T-helper 2 cell treated with Interferon-gamma antibody and Interleukin-4, amounts not matched to agents 5 μg/mL and 100 μg/mL, for 36 hours (primary cell): ENCODE results near the gene EME1.
A peak's percentile ranks its signal among the peaks of the same experiment; 100 is the strongest.
"Not testable (repeated sequence)": the region's sequence is repeated elsewhere in the genome, so short reads cannot be mapped to it uniquely, and the experiment has no call there.

Experiments used
- DNase-seq: peaks from one replicate; pipeline ENCODE4 v3.0.0; 2021; ENCODE audit warnings: low spot score
- H3K27ac Mint-ChIP-seq: one replicate; pipeline ENCODE4 v1.8.0; 2021; ENCODE audit warnings: mild to moderate bottlenecking, mixed read lengths
- H3K27me3 Mint-ChIP-seq: one replicate; pipeline ENCODE4 v1.8.0; 2021; ENCODE audit warnings: low read depth, mixed read lengths
- H3K36me3 Mint-ChIP-seq: one replicate; pipeline ENCODE4 v1.8.0; 2021; ENCODE audit warnings: low read depth, mixed read lengths
- H3K4me1 Mint-ChIP-seq: one replicate; pipeline ENCODE4 v1.8.0; 2021; ENCODE audit warnings: low read depth, mixed read lengths
- H3K4me3 Mint-ChIP-seq: one replicate; pipeline ENCODE4 v1.8.0; 2022; ENCODE audit warnings: mild to moderate bottlenecking, moderate library complexity, mixed read lengths
- H3K9me3 Mint-ChIP-seq: one replicate; pipeline ENCODE4 v1.8.0; 2021; ENCODE audit warnings: mixed read lengths

The EME1 gene

GRCh38 chr17:50406578-50406977, 33.5 kb downstream of the EME1 start:
- Mint-ChIP-seq H3K27ac (no peak overlapping the region), H3K4me1 (peaks cover 5% of the 10 kb centered on the region), H3K36me3 (no peaks in the 10 kb centered on the region), H3K27me3 (peaks cover 21% of the 10 kb centered on the region), H3K9me3 (no peaks in the 10 kb centered on the region), H3K4me3 (no peak overlapping the region)
- DNase-seq = no peak

GRCh38 chr17:50407921-50408320, 34.9 kb downstream of the EME1 start:
- peaks cover 30% of the 10 kb centered on the region for H3K27me3 Mint-ChIP-seq
- H3K36me3 Mint-ChIP-seq = no peaks in the 10 kb centered on the region
- H3K9me3 Mint-ChIP-seq = no peaks in the 10 kb centered on the region
- H3K4me1 Mint-ChIP-seq = peaks cover 5% of the 10 kb centered on the region
- no peak overlapping the region for H3K4me3 Mint-ChIP-seq
- H3K27ac Mint-ChIP-seq = no peak overlapping the region
- no peak for DNase-seq

- Mint-ChIP-seq H3K27me3 (peaks cover 31% of the 10 kb centered on the region), H3K4me3 (no peak overlapping the region), H3K27ac (no peak overlapping the region), H3K9me3 (no peaks in the 10 kb centered on the region), H3K36me3 (no peaks in the 10 kb centered on the region), H3K4me1 (no peaks in the 10 kb centered on the region)
- DNase-seq = no peak
These were observed 39.2 kb downstream of the EME1 start for GRCh38 chr17:50412188-50412732.

GRCh38 chr17:50414808-50415207, 41.8 kb downstream of the EME1 start:
- Mint-ChIP-seq H3K4me3 (no peak overlapping the region), H3K9me3 (no peaks in the 10 kb centered on the region), H3K36me3 (no peaks in the 10 kb centered on the region), H3K27me3 (peaks cover 35% of the 10 kb centered on the region), H3K27ac (no peak overlapping the region), H3K4me1 (peaks cover 2% of the 10 kb centered on the region)
- DNase-seq = no peak

GRCh38 chr17:50419577-50419976, 46.5 kb downstream of the EME1 start:
- not testable (repeated sequence) for DNase-seq, H3K36me3 Mint-ChIP-seq, H3K9me3 Mint-ChIP-seq, H3K4me3 Mint-ChIP-seq, H3K27ac Mint-ChIP-seq
- Mint-ChIP-seq H3K27me3 (peaks cover 22% of the 10 kb centered on the region), H3K4me1 (peaks cover 19% of the 10 kb centered on the region)

- DNase-seq = no peak
- H3K4me1 Mint-ChIP-seq = peaks cover 25% of the 10 kb centered on the region
- peak overlapping the region; percentile 90 for H3K27ac Mint-ChIP-seq
- H3K36me3 Mint-ChIP-seq = no peaks in the 10 kb centered on the region
- peaks cover 20% of the 10 kb centered on the region for H3K27me3 Mint-ChIP-seq
- peak overlapping the region; percentile 77 for H3K4me3 Mint-ChIP-seq
- H3K9me3 Mint-ChIP-seq = no peaks in the 10 kb centered on the region
These were observed 47.5 kb downstream of the EME1 start for GRCh38 chr17:50420419-50421112.

- H3K27me3 Mint-ChIP-seq = peaks cover 13% of the 10 kb centered on the region
- DNase-seq = no peak
- peaks cover 26% of the 10 kb centered on the region for H3K4me1 Mint-ChIP-seq
- peak overlapping the region; percentile 77 for H3K4me3 Mint-ChIP-seq
- H3K36me3 Mint-ChIP-seq = no peaks in the 10 kb centered on the region
- H3K27ac Mint-ChIP-seq = peak overlapping the region; percentile 90
- H3K9me3 Mint-ChIP-seq = no peaks in the 10 kb centered on the region
These were observed 48.5 kb downstream of the EME1 start for GRCh38 chr17:50421308-50422051.

GRCh38 chr17:50422738-50423137, 49.7 kb downstream of the EME1 start:
- Mint-ChIP-seq H3K27ac (no peak overlapping the region), H3K4me1 (peaks cover 36% of the 10 kb centered on the region), H3K4me3 (no peak overlapping the region), H3K9me3 (no peaks in the 10 kb centered on the region), H3K27me3 (peaks cover 6% of the 10 kb centered on the region), H3K36me3 (no peaks in the 10 kb centered on the region)
- DNase-seq = no peak

GRCh38 chr17:50423553-50424159, 50.6 kb downstream of the EME1 start:
- peaks cover 2% of the 10 kb centered on the region for H3K27me3 Mint-ChIP-seq
- H3K36me3 Mint-ChIP-seq = no peaks in the 10 kb centered on the region
- no peak overlapping the region for H3K4me3 Mint-ChIP-seq
- H3K4me1 Mint-ChIP-seq = peaks cover 38% of the 10 kb centered on the region
- DNase-seq = no peak
- no peak overlapping the region for H3K27ac Mint-ChIP-seq
- no peaks in the 10 kb centered on the region for H3K9me3 Mint-ChIP-seq

- peak overlapping the region; percentile 90 for H3K4me3 Mint-ChIP-seq
- H3K36me3 Mint-ChIP-seq = no peaks in the 10 kb centered on the region
- H3K9me3 Mint-ChIP-seq = no peaks in the 10 kb centered on the region
- no peaks in the 10 kb centered on the region for H3K27me3 Mint-ChIP-seq
- DNase-seq = no peak
- H3K4me1 Mint-ChIP-seq = peaks cover 36% of the 10 kb centered on the region
- H3K27ac Mint-ChIP-seq = no peak overlapping the region
These were observed 51.4 kb downstream of the EME1 start for GRCh38 chr17:50424246-50424995.

GRCh38 chr17:50424996-50425681, 52.1 kb downstream of the EME1 start:
- DNase-seq = no peak
- no peaks in the 10 kb centered on the region for H3K27me3 Mint-ChIP-seq
- H3K4me1 Mint-ChIP-seq = peaks cover 35% of the 10 kb centered on the region
- H3K4me3 Mint-ChIP-seq = peak overlapping the region; percentile 90
- peak overlapping the region; percentile 82 for H3K27ac Mint-ChIP-seq
- H3K9me3 Mint-ChIP-seq = no peaks in the 10 kb centered on the region
- no peaks in the 10 kb centered on the region for H3K36me3 Mint-ChIP-seq

GRCh38 chr17:50425682-50426471, 52.8 kb downstream of the EME1 start, which contains the start of gene ACSF2:
Gene ACSF2 (plus strand): TSS chr17:50426218. CDS start chr17:50426262, 44 bp downstream.
- DNase-seq = peak; percentile 69
- peak within 1 kb of the TSS; percentile 86 for H3K27ac Mint-ChIP-seq
- H3K4me3 Mint-ChIP-seq = peak within 1 kb of the TSS; percentile 92
- peaks cover 30% of the 10 kb centered on the region for H3K4me1 Mint-ChIP-seq
- H3K36me3 Mint-ChIP-seq = no peaks in the 10 kb centered on the region
- H3K27me3 Mint-ChIP-seq = no peaks in the 10 kb centered on the region
- no peaks in the 10 kb centered on the region for H3K9me3 Mint-ChIP-seq
